ENCODE results near the gene NANOS3.

Gene NANOS3

DNA sequence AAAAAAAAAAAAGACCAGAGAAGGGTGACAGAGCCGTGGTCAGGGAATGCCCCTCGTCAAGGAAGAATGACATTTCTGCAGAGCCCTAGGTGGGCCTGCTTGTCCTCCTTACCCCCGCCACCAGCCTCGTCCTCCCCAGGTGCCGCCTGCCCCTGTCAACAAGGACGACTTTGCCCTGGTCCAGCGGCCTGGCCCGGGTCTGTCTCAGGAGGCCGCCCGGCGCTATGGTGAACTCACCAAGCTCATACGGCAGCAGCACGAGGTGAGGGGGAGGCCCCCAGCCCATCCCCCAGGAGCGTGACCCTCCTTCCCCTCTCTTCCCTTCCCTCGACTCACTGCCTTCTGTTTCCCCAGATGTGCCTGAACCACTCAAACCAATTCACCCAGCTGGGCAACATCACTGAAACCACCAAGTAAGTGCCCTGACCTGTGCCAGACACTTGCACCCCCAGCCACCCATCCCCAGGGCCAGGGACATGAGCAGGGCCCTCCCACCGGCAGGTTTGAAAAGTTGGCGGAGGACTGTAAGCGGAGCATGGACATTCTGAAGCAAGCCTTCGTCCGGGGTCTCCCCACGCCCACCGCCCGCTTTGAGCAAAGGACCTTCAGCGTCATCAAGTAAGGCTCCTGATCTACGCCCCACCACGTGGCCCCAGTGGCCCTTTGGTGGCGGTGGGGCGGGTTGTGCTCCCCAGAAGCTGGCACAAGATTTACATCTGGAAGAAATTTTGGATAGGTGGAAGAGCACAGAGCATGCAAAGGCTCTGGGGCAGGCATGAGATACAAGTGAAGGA is 46.5 kb downstream of the NANOS3 start:
- no peak for DNase-seq

DNA sequence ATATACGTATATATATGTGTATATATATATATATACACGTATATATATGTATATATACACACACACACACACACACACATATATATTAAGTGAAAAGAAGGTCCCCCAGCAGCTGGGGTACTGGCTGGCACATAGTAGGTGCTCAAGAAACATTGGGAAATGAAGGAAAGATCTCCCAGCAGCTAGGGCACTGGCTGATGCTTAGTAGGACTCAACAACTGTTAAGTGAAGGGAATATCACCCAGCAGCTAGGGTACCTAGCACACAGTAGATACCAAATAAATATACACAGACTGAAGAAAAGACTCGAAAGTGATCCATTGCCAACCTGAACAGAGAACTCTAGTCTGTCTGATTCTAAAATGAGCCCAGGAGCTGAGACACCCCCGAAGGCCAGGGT is 49.1 kb downstream of the NANOS3 start:
- DNase-seq, result no peak

DNA sequence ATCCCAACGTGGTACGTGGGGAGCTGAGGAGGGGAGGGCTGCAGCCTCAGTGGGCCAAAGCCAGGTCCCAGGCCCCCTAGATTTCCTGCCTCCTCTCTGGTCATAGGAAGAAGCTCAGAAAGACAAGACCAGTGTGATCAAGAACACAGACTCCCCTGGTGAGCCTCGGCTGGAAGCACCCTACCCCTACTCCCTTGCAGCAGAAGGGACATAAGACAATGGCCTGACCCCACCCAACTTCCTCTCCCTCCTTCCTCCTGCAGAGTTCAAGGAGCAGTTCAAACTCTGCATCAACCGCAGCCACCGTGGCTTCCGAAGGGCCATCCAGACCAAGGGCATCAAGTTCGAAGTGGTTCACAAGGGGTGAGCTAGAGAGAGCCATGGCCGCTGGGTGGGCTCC is 49.8 kb downstream of the NANOS3 start:
- DNase-seq, result no peak

DNA sequence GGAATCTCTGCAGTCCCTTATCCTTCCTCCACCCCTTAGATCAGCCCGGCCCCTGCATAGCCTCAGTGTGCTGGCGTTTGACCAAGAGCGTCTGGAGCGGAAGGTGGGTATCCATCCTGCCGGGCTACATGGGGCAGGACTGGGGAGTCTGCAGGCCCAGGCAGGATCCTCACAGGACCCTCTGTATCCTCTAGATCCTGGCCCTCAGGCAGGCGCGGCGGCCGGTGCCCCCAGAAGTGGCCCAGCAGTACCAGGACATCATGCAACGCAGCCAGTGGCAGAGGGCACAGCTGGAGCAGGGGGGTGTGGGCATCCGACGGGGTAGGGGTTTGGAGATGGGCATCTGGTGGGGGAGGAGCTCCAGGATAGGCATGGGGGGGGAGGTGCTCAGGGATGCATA is 52.4 kb downstream of the NANOS3 start:
- DNase-seq, result no peak

DNA sequence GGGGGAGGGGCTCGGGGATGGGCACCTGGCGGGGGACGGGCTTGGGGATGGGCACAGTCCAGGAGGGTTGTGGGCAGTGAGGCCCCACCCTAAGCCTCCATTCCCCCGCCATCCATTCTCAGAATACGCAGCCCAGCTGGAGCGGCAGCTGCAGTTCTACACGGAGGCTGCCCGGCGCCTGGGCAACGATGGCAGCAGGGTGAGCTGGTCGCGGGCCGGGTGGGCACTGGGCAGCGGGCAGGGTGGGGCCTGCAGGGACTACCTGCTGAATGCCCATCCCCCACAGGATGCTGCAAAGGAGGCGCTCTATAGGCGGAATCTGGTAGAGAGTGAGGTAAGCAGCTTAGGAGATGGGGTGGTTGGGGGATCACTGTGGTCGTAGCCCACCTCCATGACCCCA is 53.0 kb downstream of the NANOS3 start:
- no peak for DNase-seq
